ENCODE results near the gene SLC12A8. TPM values are rescaled to one million over a fixed set of nuclear protein-coding genes. Genes with fewer than 3 reads are reported as not detected.
"Not testable (repeated sequence)": the region's sequence is repeated elsewhere in the genome, so short reads cannot be mapped to it uniquely, and the experiment has no call there.

SLC12A8 gene
- total and polyA plus RNA-seq, 3 donors from 2014 or later = 10.3 to 21.0 (median 12.3) TPM

DNA sequence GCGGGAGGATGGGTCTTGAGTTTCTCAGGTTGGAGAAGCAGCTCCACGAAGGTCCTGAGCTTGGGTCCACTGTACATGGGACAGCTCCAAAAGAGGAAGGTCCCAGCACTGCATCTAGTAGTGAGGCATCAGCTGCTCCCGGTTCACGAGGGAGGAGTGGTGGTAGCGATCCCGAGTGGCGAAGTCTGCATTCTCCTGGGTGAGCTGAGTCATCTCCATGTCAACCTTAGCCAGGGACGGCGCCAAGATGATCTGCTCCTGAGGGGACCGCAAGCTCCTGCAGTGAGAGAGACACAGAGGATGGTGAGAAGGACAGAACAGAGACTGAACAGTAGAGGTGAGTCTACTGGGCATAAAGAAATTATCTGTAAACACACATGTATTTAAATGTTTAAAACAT is 128.8 kb downstream of the SLC12A8 start:
- H3K36me3 ChIP-seq (ENCODE audit: low read depth, missing control alignments) = no peaks in the 10 kb centered on the region
- H3K27me3 ChIP-seq = no peaks in the 10 kb centered on the region
- H3K4me3 ChIP-seq = no peak overlapping the region
- WGBS, 2 donors = 87 to 89% methylated on average over 10 of the region's 10 CpGs
- intact Hi-C loops (cut with DNase I; ENCODE audit: low total_unique reads) = no loop called here
- H3K27ac ChIP-seq = no peak overlapping the region
- no peaks in the 10 kb centered on the region for H3K9me3 ChIP-seq
- no peak for TF ChIP-seq POLR2A (IDR thresholded peaks at IDR 0.05)
- no peak for DNase-seq
- no peaks in the 10 kb centered on the region for H3K4me1 ChIP-seq

GRCh38 chr3:125082339-125082738 is 130.2 kb downstream of the SLC12A8 start:
- DNase-seq = not testable (repeated sequence)
- 79 to 100% methylated on average over 2 to 4 of the region's 4 CpGs for WGBS, 2 donors

GRCh38 chr3:125080077-125080476 is 132.5 kb downstream of the SLC12A8 start:
- H3K36me3 ChIP-seq (ENCODE audit: low read depth, missing control alignments) = no peaks in the 10 kb centered on the region
- DNase-seq = no peak
- no peak overlapping the region for H3K4me3 ChIP-seq
- H3K27me3 ChIP-seq = no peaks in the 10 kb centered on the region
- TF ChIP-seq POLR2A (IDR thresholded peaks at IDR 0.05) = no peak
- TF ChIP-seq CTCF (IDR thresholded peaks at IDR 0.05) = no peak
- no peak overlapping the region for H3K27ac ChIP-seq
- intact Hi-C loops (cut with DNase I; ENCODE audit: low total_unique reads) = no loop called here
- no peaks in the 10 kb centered on the region for H3K4me1 ChIP-seq
- 94 to 100% methylated on average over 1 of the region's 1 CpG for WGBS, 2 donors
- H3K9me3 ChIP-seq = no peaks in the 10 kb centered on the region

More at GRCh38 chr3:125082339-125082738, 130.2 kb downstream of the SLC12A8 start:
- H3K27ac ChIP-seq; H3K36me3 ChIP-seq (ENCODE audit: low read depth, missing control alignments); H3K4me1 ChIP-seq; intact Hi-C loops (cut with DNase I; ENCODE audit: low total_unique reads); H3K27me3 ChIP-seq; H3K9me3 ChIP-seq; H3K4me3 ChIP-seq: not testable (repeated sequence)

DNA sequence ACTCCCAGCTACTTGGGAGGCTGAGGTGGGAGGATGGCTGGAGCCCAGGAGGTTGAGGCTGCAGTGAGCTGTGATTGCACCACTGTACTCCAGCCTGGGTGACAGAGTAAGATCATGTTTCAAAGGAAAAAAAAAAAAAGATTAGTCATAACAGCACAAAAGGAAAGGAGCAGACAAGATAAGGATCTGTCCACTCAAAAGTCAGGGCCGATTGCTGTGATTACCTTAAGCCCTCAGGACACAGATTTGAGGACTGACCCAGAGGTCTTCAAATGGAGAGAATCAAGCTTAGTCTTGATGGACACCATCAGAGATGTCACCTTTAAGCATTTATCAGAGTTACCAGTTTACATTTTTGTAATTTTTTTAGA is 132.9 kb downstream of the SLC12A8 start:
- no peak for TF ChIP-seq POLR2A (IDR thresholded peaks at IDR 0.05)
- no peak for TF ChIP-seq CTCF (IDR thresholded peaks at IDR 0.05)
- no peak overlapping the region for H3K27ac ChIP-seq
- no peak for DNase-seq
- H3K4me1 ChIP-seq = no peaks in the 10 kb centered on the region
- 84 to 91% methylated on average over 1 of the region's 1 CpG for WGBS, 2 donors
- no peaks in the 10 kb centered on the region for H3K27me3 ChIP-seq
- H3K9me3 ChIP-seq = no peaks in the 10 kb centered on the region
- no peaks in the 10 kb centered on the region for H3K36me3 ChIP-seq (ENCODE audit: low read depth, missing control alignments)
- intact Hi-C loops (cut with DNase I; ENCODE audit: low total_unique reads) = no loop called here
- no peak overlapping the region for H3K4me3 ChIP-seq

DNA sequence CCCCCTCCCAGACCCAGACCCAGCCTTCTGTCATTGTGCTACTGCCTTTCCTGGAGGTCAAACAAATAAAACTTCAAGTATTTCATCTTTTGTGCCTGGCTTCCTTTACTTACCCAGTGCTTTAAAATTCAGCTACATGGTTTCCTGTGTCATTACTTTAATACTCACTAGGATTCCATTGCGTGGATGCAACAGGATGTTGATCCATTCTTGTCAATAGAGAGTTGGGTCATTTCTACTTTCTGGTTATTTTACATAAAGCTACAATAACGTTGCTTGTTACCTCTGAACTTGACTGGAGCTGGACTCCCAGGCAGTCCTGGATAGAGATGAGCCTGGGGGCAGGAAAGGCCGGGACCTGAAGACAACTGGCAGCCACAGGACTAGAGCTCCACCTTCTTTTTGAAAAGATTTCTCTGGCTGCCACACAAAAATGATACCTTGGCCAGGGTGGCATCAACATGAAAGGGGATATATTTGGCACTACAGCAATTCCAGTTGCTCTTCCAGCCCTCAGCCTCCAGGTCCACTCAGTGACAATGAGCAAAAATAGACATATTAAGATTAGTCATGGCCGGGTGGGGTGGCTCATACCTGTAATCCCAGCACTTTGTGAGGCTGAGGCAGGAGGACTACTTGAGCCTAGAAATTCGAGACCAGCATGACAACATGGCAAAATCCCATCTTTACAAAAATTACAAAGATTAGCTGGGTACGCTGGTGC is 133.4 kb downstream of the SLC12A8 start:
- Histone ChIP-seq H3K27ac (no peak overlapping the region), H3K4me1 (no peaks in the 10 kb centered on the region), H3K27me3 (no peaks in the 10 kb centered on the region), H3K4me3 (no peak overlapping the region), H3K36me3 (ENCODE audit: low read depth, missing control alignments) (no peaks in the 10 kb centered on the region), H3K9me3 (no peaks in the 10 kb centered on the region)
- DNase-seq = no peak
- TF ChIP-seq CTCF (IDR thresholded peaks at IDR 0.05) (no peak), POLR2A (IDR thresholded peaks at IDR 0.05) (no peak)
- 91 to 93% methylated on average over 6 of the region's 6 CpGs for WGBS, 2 donors
- intact Hi-C loops (cut with DNase I; ENCODE audit: low total_unique reads) = no loop called here

DNA sequence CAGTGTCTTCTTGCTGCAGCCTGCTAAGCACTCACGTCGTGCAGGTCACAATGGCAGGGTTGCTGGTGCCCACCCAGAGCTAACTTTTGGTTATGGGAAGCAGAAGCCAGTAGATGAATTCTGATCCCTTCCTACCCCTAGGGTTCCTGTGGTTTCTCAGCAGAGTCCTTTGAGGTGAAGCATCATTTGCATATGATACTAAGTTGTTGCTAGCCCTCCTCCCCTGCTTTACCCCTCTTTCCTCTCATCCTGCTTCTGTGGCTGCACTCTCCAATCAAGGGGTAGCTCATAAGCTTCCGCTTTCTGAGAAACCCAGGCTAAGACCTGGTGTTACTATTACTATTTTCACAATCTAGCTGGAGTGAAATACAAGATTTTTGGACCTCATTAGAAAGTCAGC is 134.7 kb downstream of the SLC12A8 start:
- Histone ChIP-seq H3K4me3 (no peak overlapping the region), H3K36me3 (ENCODE audit: low read depth, missing control alignments) (no peaks in the 10 kb centered on the region), H3K27ac (no peak overlapping the region), H3K9me3 (no peaks in the 10 kb centered on the region), H3K4me1 (no peaks in the 10 kb centered on the region), H3K27me3 (no peaks in the 10 kb centered on the region)
- no peak for TF ChIP-seq CTCF (IDR thresholded peaks at IDR 0.05)
- TF ChIP-seq POLR2A (IDR thresholded peaks at IDR 0.05) = no peak
- intact Hi-C loops (cut with DNase I; ENCODE audit: low total_unique reads) = no loop called here
- DNase-seq = no peak
- WGBS, 2 donors = 88 to 89% methylated on average over 3 of the region's 3 CpGs
